ENCODE measurements around the gene C1QTNF9B. TPM values are rescaled to one million over a fixed set of nuclear protein-coding genes. Genes with fewer than 3 reads are reported as not detected.
"Not testable (repeated sequence)": the region's sequence is repeated elsewhere in the genome, so short reads cannot be mapped to it uniquely, and the experiment has no call there.

The C1QTNF9B gene
- total RNA-seq, 1 donor from 2014 or later: not detected

- Mint-ChIP-seq H3K36me3 (ENCODE audit: low read depth, unreplicated experiment) (peaks cover 2% of the 10 kb centered on the region), H3K9me3 (ENCODE audit: unreplicated experiment) (no peaks in the 10 kb centered on the region), H3K4me3 (ENCODE audit: unreplicated experiment) (no peak overlapping the region), H3K27ac (ENCODE audit: unreplicated experiment) (peak overlapping the region; percentile 13), H3K27me3 (ENCODE audit: unreplicated experiment) (peaks cover 5% of the 10 kb centered on the region), H3K4me1 (ENCODE audit: unreplicated experiment) (peaks cover 11% of the 10 kb centered on the region)
- peak; percentile 50 for DNase-seq (ENCODE audit: low spot score)
- TF ChIP-seq, protein P1, sequence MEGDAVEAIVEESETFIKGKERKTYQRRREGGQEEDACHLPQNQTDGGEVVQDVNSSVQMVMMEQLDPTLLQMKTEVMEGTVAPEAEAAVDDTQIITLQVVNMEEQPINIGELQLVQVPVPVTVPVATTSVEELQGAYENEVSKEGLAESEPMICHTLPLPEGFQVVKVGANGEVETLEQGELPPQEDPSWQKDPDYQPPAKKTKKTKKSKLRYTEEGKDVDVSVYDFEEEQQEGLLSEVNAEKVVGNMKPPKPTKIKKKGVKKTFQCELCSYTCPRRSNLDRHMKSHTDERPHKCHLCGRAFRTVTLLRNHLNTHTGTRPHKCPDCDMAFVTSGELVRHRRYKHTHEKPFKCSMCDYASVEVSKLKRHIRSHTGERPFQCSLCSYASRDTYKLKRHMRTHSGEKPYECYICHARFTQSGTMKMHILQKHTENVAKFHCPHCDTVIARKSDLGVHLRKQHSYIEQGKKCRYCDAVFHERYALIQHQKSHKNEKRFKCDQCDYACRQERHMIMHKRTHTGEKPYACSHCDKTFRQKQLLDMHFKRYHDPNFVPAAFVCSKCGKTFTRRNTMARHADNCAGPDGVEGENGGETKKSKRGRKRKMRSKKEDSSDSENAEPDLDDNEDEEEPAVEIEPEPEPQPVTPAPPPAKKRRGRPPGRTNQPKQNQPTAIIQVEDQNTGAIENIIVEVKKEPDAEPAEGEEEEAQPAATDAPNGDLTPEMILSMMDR (IDR thresholded peaks at IDR 0.05; ENCODE audit: unreplicated experiment): peak; percentile 52
Measured at GRCh38 chr13:23899555-23899954, 2.3 kb upstream of the C1QTNF9B start.

GRCh38 chr13:23898101-23898500, 799 bp upstream of the C1QTNF9B start:
- no peaks in the 10 kb centered on the region for H3K9me3 Mint-ChIP-seq (ENCODE audit: unreplicated experiment)
- H3K27ac Mint-ChIP-seq (ENCODE audit: unreplicated experiment): no peak overlapping the region
- TF ChIP-seq, protein P1 (IDR thresholded peaks at IDR 0.05; ENCODE audit: unreplicated experiment): no peak
- peaks cover 3% of the 10 kb centered on the region for H3K27me3 Mint-ChIP-seq (ENCODE audit: unreplicated experiment)
- peaks cover 9% of the 10 kb centered on the region for H3K4me1 Mint-ChIP-seq (ENCODE audit: unreplicated experiment)
- no peak for DNase-seq (ENCODE audit: low spot score)
- H3K36me3 Mint-ChIP-seq (ENCODE audit: low read depth, unreplicated experiment): no peaks in the 10 kb centered on the region
- H3K4me3 Mint-ChIP-seq (ENCODE audit: unreplicated experiment): no peak overlapping the region

DNA sequence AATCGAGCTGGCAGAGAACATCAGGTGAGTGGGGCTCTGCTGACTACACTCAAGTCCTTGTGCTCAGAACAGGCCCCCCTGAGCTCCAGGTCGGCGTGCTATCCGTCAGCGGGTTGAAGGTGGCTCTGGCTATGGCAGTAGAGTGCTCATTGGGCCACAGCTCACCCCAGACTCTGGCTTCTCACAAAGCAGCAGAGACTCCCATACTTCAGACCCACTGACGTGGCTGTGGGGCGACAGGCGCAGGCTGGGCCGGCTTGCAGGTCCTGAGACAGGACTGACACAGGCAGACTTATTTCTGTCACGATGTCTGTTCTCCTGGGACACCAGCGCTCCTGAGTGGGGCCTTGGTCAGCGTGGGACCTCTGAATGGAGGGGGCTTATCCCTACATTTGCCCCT, 2.6 kb downstream of the C1QTNF9B start:
- H3K27me3 Mint-ChIP-seq (ENCODE audit: unreplicated experiment); H3K4me3 Mint-ChIP-seq (ENCODE audit: unreplicated experiment); H3K9me3 Mint-ChIP-seq (ENCODE audit: unreplicated experiment); H3K27ac Mint-ChIP-seq (ENCODE audit: unreplicated experiment); H3K36me3 Mint-ChIP-seq (ENCODE audit: low read depth, unreplicated experiment); DNase-seq (ENCODE audit: low spot score); H3K4me1 Mint-ChIP-seq (ENCODE audit: unreplicated experiment): not testable (repeated sequence)

DNA sequence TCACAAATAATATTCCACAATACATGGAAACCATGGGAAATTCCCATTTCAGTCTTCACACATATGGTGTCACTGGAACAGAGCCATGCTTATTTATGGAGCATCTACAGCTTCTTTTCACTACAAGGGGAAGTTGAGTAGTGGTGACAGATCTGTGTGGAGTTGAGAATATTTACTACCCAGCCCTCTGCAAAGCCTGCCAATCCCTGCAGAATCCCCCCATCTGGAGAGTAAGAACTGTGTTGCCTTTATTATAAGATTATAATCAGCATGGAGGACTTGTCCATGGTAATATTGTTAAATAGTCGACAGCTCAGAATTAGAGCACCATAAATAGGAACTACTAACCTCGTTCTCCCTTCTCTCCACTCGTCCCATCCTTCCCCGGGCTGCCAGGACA, 3.5 kb downstream of the C1QTNF9B start:
- not testable (repeated sequence) for DNase-seq (ENCODE audit: low spot score); H3K27ac Mint-ChIP-seq (ENCODE audit: unreplicated experiment); H3K36me3 Mint-ChIP-seq (ENCODE audit: low read depth, unreplicated experiment); H3K4me3 Mint-ChIP-seq (ENCODE audit: unreplicated experiment); H3K4me1 Mint-ChIP-seq (ENCODE audit: unreplicated experiment); H3K27me3 Mint-ChIP-seq (ENCODE audit: unreplicated experiment); H3K9me3 Mint-ChIP-seq (ENCODE audit: unreplicated experiment)

DNA sequence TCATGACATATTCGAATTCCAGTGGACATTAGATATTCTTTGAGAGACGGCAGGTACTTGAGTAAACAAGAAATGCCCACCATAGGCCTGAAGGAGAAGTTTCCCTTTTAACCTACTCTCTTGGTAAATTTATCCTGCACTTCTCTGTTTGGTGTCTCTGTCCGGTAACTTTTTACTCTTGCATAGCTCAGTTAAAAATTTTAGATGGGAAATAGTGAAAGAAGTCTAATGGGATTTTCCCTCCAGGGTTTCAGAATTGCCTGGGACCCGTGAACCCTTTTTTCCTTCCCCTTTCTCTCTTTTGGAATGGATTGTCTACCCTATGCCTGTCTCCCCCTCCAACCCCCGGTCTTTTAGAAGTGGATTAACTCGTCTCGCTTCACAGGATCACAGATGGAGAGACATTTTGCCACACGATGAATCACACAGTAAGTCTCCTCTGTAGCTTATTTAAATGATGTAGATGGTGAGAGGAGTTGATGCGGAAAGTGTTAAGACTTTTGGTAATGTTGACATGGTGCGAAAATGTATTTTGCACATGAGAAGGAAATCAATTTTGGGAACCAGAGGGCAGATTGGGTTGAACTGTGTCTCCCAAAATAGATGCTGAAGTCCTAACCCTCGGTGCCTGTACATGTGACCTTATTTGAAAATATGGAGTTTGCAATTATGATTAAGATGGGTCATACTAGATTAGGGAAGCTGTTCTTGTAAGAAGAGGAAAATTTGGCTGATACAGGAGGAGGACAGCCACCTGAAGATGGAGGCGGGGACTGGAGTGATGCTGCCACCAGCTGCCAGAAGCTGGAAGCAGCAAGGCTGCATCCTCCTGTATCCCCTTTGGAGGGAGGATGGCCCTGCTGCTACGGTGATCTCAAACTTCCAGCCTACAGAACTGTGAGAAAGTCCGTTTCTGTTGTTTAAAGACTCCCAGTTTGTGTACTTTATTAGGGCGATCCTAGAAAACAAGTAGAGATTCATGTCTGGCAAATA, 7.4 kb downstream of the C1QTNF9B start:
- DNase-seq (ENCODE audit: low spot score): no peak

More for the DNA sequence above, 7.4 kb downstream of the C1QTNF9B start:
- TF ChIP-seq, protein P1 (IDR thresholded peaks at IDR 0.05; ENCODE audit: unreplicated experiment): no peak
- Mint-ChIP-seq H3K4me3 (ENCODE audit: unreplicated experiment) (peak overlapping the region; percentile 80), H3K27ac (ENCODE audit: unreplicated experiment) (no peak overlapping the region), H3K4me1 (ENCODE audit: unreplicated experiment) (peaks cover 10% of the 10 kb centered on the region), H3K36me3 (ENCODE audit: low read depth, unreplicated experiment) (no peaks in the 10 kb centered on the region), H3K9me3 (ENCODE audit: unreplicated experiment) (no peaks in the 10 kb centered on the region), H3K27me3 (ENCODE audit: unreplicated experiment) (peaks cover 4% of the 10 kb centered on the region)

Data from endothelial cell (in vitro differentiated cells).